B cell (primary cell): ENCODE measurements around the gene FA2H. TPM values are rescaled to one million over a fixed set of nuclear protein-coding genes. Genes with fewer than 3 reads are reported as not detected.

Source experiments
- ATAC-seq: fragments of 200-7000 bp; cut with Tn5 transposase; one replicate; pipeline ENCODE4 v1.10.0; 2021; ENCODE audit warnings: low read depth, mild to moderate bottlenecking, moderate number of reproducible peaks, moderate library complexity
- CTCF ChIA-PET: fragments of 350-600 bp; sonication (Branson Sonifier 250); formaldehyde crosslinking; loops from one replicate; lab custom pipeline; 2021; ENCODE audit warnings: antibody characterized with exemption, inconsistent platforms; lab: Charles Lee
- POLR2A ChIA-PET: fragments of 350-600 bp; sonication (Branson Sonifier 250); formaldehyde crosslinking; loops from one replicate; lab custom pipeline; 2021; ENCODE audit warnings: antibody characterized with exemption; lab: Charles Lee
- DNase-seq: peaks from one replicate; pipeline ENCODE4 v3.0.0; 2013
- H2AFZ ChIP-seq: 2 replicates; pipeline ENCODE4 v1.6.1; 2012; ENCODE audit warnings: mild to moderate bottlenecking, low read depth, low read length; ENCODE audit not compliant: insufficient read depth, poor library complexity, severe bottlenecking
- H3K27ac ChIP-seq, 2 donors: 1 replicate in 1 of 2; 2 replicates in 1 of 2; pipeline ENCODE4 v1.5.1; 2012 to 2013; ENCODE audit warnings: low read length in 2 of 2, mild to moderate bottlenecking in 2 of 2, moderate library complexity in 1 of 2
- H3K27me3 ChIP-seq, 4 experiments: fragments of 200-600 bp in 1 of 4; sonication (generic) in 1 of 4; replicated peaks in 1 of 4; 1 replicate in 2 of 4; 2 replicates in 2 of 4; pipeline versions ENCODE4 v1.6.1 to v1.7.0; 2013 to 2016; ENCODE audit warnings: low read length in 3 of 4, mild to moderate bottlenecking in 2 of 4, mixed read lengths in 1 of 4, moderate library complexity in 1 of 4; ENCODE audit not compliant: insufficient read depth in 4 of 4, control insufficient read depth in 3 of 4; ENCODE audit errors: control extremely low read depth in 1 of 4
- H3K36me3 ChIP-seq, 2 experiments: replicated peaks in 1 of 2; 1 replicate in 1 of 2; 2 replicates in 1 of 2; pipeline versions ENCODE4 v1.6.1 to v1.7.1; 2013; ENCODE audit warnings: low read length in 1 of 2; ENCODE audit not compliant: insufficient read depth in 2 of 2, control insufficient read depth in 1 of 2; ENCODE audit errors: control extremely low read depth in 1 of 2, extremely low read depth in 1 of 2
- H3K4me1 ChIP-seq, 2 donors: fragments of 200-600 bp in 1 of 2; sonication (generic) in 1 of 2; 1 replicate in 1 of 2; 2 replicates in 1 of 2; pipeline versions ENCODE4 v1.5.1 to v1.6.1; 2013 to 2017; ENCODE audit warnings: low read length in 2 of 2; ENCODE audit not compliant: control insufficient read depth in 2 of 2, insufficient read depth in 2 of 2
- H3K4me2 ChIP-seq: replicated peaks from 2 replicates; pipeline ENCODE3; 2012; ENCODE audit warnings: mild to moderate bottlenecking, low read depth, low read length; ENCODE audit not compliant: poor library complexity, severe bottlenecking
- H3K4me3 ChIP-seq, 5 experiments: fragments of 200-600 bp in 1 of 5; sonication (generic) in 1 of 5; 1 replicate in 3 of 5; 2 replicates in 2 of 5; pipeline versions ENCODE4 v1.5.1 to v1.7.0; 2011 to 2016; ENCODE audit warnings: low read length in 4 of 5, mild to moderate bottlenecking in 4 of 5, low read depth in 2 of 5, control low read depth in 1 of 5, moderate library complexity in 1 of 5; ENCODE audit not compliant: insufficient read depth in 1 of 5; ENCODE audit errors: control extremely low read depth in 1 of 5, extremely low read depth in 1 of 5
- H3K79me2 ChIP-seq: fragments of 200-600 bp; sonication (generic); one replicate; pipeline ENCODE4 v1.6.0; 2016; ENCODE audit warnings: low read length; ENCODE audit not compliant: control insufficient read depth, insufficient read depth
- H3K9ac ChIP-seq: fragments of 200-600 bp; sonication (generic); 2 replicates; pipeline ENCODE4 v1.6.1; 2017; ENCODE audit warnings: mild to moderate bottlenecking, low read length, moderate library complexity
- H3K9me3 ChIP-seq, 3 donors: one replicate each; pipeline versions ENCODE4 v1.6.1 to v1.7.1; 2013; ENCODE audit warnings: low read length in 2 of 3; ENCODE audit not compliant: control insufficient read depth in 2 of 3, insufficient read depth in 1 of 3; ENCODE audit errors: control extremely low read depth in 1 of 3
- H4K20me1 ChIP-seq: 2 replicates; pipeline ENCODE4 v1.6.0; 2012; ENCODE audit warnings: mild to moderate bottlenecking, low read length; ENCODE audit not compliant: insufficient read depth, control insufficient read depth, poor library complexity, severe bottlenecking
- H3K27ac Mint-ChIP-seq: one replicate; pipeline ENCODE4 v1.8.0; 2021; ENCODE audit warnings: mixed read lengths
- H3K27me3 Mint-ChIP-seq: one replicate; pipeline ENCODE4 v1.8.0; 2021; ENCODE audit warnings: mixed read lengths
- H3K4me1 Mint-ChIP-seq: one replicate; pipeline ENCODE4 v1.8.0; 2021; ENCODE audit warnings: mixed read lengths
- H3K4me3 Mint-ChIP-seq: one replicate; pipeline ENCODE4 v1.8.0; 2021; ENCODE audit warnings: mixed read lengths
- H3K9me3 Mint-ChIP-seq: one replicate; pipeline ENCODE4 v1.8.0; 2022; ENCODE audit warnings: mixed read lengths; ENCODE audit not compliant: insufficient read depth
- EZH2 ChIP-seq: IDR thresholded peaks from 2 replicates; pipeline ENCODE4 v1.6.1; 2012; ENCODE audit warnings: borderline replicate concordance, low read depth, mild to moderate bottlenecking, moderate library complexity, low read length; ENCODE audit not compliant: insufficient read depth, poor library complexity, severe bottlenecking
- WGBS: methylation state at CpG from one replicate; pipeline ENCODE4 v1.1.5; 2013; ENCODE audit warnings: missing lambda C conversion rate; ENCODE audit not compliant: insufficient coverage; 5-methylcytosine and 5-hydroxymethylcytosine counted together
- intact Hi-C: fragments of 100-400 bp; cut with micrococcal nuclease; formaldehyde crosslinking; loops from one replicate; pipeline ENCODE4 v1.10.0; 2022
- polyA plus RNA-seq: library from polyadenylated mRNA; depleted of rRNA; stranded (reverse); fragments of >200 nt; gene quantifications from 2 replicates; pipeline ENCODE4 v1.2.3, GENCODE V29; 2012
- total RNA-seq, 2 donors: library from RNA; stranded (reverse); fragments of 120-200 nt in 1 of 2; gene quantifications; 1 replicate in 1 of 2; 2 replicates in 1 of 2; pipeline versions ENCODE4 v1.2.3 to v1.2.4, GENCODE V29; 2013 to 2022
- TF ChIP-seq, protein P1 (sequence below): fragments of 200-600 bp; IDR thresholded peaks from one replicate; pipeline ENCODE4 v1.8.0; 2022; ENCODE audit warnings: antibody characterized with exemption, mild to moderate bottlenecking

The FA2H gene
- total and polyA plus RNA-seq, 2 donors (not counting 1 experiment from before 2014, with no cell fraction given), result 1.0 to 3.6 TPM

DNA sequence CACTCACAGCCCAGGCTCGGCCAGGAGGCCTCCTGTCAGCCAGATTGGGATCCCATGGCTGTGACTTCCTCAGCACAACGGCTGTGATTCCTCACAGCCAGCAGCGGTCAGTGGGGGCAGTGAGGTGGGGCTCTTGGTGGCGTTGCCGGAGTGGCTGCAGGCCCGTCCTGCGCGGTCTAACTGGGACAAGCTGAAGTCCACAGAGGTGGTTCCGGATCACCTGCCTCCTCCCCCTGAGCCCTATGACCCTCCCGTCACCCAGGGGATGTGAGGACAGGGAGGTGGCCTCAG is 39.5 kb downstream of the FA2H start:
- Histone ChIP-seq H2AFZ (no peak overlapping the region), H4K20me1 (no peaks in the 10 kb centered on the region), H3K36me3 (no peaks in the 10 kb centered on the region), H3K4me2 (no peak overlapping the region), H3K4me1 (no peaks in the 10 kb centered on the region), H3K27ac (no peak overlapping the region), H3K9ac (no peak overlapping the region), H3K79me2 (no peaks in the 10 kb centered on the region), H3K9me3 (no peaks in the 10 kb centered on the region), H3K27me3 (no peaks in the 10 kb centered on the region), H3K4me3 (no peak overlapping the region)
- Mint-ChIP-seq H3K9me3 (no peaks in the 10 kb centered on the region), H3K27ac (no peak overlapping the region), H3K27me3 (no peaks in the 10 kb centered on the region), H3K4me1 (no peaks in the 10 kb centered on the region), H3K4me3 (no peak overlapping the region)
- ATAC-seq (no peak), DNase-seq (no peak)
- 82% methylated on average over 2 of the region's 10 CpGs for WGBS
- TF ChIP-seq EZH2, result no peak
- TF ChIP-seq, protein P1, sequence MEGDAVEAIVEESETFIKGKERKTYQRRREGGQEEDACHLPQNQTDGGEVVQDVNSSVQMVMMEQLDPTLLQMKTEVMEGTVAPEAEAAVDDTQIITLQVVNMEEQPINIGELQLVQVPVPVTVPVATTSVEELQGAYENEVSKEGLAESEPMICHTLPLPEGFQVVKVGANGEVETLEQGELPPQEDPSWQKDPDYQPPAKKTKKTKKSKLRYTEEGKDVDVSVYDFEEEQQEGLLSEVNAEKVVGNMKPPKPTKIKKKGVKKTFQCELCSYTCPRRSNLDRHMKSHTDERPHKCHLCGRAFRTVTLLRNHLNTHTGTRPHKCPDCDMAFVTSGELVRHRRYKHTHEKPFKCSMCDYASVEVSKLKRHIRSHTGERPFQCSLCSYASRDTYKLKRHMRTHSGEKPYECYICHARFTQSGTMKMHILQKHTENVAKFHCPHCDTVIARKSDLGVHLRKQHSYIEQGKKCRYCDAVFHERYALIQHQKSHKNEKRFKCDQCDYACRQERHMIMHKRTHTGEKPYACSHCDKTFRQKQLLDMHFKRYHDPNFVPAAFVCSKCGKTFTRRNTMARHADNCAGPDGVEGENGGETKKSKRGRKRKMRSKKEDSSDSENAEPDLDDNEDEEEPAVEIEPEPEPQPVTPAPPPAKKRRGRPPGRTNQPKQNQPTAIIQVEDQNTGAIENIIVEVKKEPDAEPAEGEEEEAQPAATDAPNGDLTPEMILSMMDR, result no peak
- intact Hi-C loops, result no loop called here
- ChIA-PET CTCF (no interaction called here), POLR2A (no interaction called here)

DNA sequence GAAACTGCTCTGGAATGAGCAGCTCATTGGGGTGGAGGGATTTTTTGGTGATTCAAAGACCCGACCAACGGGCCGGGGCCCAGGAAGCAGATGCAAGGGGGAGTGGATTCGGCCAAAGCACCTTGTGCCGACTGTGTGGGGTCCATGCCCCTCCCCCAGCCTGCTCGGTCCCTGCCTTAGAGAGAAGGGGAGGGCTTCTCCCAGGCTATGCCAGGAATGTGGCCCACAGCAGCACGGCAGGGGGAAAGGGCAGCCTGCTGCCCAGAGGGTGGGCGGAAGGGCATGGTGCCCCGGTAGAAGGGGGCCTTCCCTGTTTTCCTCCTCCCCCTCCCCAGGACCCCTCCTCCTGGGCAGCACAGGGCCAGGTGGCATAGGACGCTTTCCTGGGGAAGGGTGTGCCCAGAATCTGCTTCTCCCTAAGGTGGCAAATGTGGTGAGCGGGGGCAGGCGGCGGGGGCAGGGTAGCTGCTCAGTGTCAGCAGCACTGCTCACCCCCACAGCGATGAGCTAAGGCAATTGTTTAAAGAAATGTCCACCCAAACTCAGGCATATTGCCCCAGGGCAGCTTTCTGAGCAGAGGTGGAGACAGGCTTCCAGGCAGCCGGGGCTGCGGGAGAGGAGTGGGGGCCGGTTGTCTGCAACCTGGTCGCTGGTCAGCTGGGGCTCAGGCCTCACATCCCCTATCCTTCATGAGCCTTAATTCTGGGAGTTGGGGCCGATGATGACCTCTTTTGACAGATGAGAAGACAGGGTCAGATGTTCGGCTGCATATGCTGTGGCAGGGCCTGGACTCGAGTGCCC is 40.1 kb downstream of the FA2H start:
- H3K4me1 ChIP-seq, result no peaks in the 10 kb centered on the region
- POLR2A ChIA-PET, result interaction anchor here (0.6 kb wide), 1 partner anchor 428 kb away, joined by 3 read pairs; no protein-coding TSS in a partner anchor
- no peak overlapping the region for H3K27ac ChIP-seq
- H3K36me3 ChIP-seq, result no peaks in the 10 kb centered on the region
- CTCF ChIA-PET, result no interaction called here
- Mint-ChIP-seq H3K4me1 (no peaks in the 10 kb centered on the region), H3K4me3 (no peak overlapping the region), H3K27me3 (no peaks in the 10 kb centered on the region), H3K9me3 (no peaks in the 10 kb centered on the region), H3K27ac (no peak overlapping the region)
- 93% methylated on average over 16 of the region's 21 CpGs for WGBS
- no peak for TF ChIP-seq EZH2
- ATAC-seq, result no peak
- no peak for DNase-seq
- H3K27me3 ChIP-seq, result no peaks in the 10 kb centered on the region
- intact Hi-C loops, result no loop called here
- H3K4me3 ChIP-seq, result no peak overlapping the region
- H3K79me2 ChIP-seq, result no peaks in the 10 kb centered on the region
- H3K4me2 ChIP-seq, result no peak overlapping the region
- no peak overlapping the region for H3K9ac ChIP-seq
- H4K20me1 ChIP-seq, result no peaks in the 10 kb centered on the region
- no peak overlapping the region for H2AFZ ChIP-seq
- no peaks in the 10 kb centered on the region for H3K9me3 ChIP-seq
